Hindlimb muscle (tissue), 1 donor: ENCODE data around the gene RUNX3. TPM values are rescaled to one million over a fixed set of nuclear protein-coding genes. Genes with fewer than 3 reads are reported as not detected.

Source experiments
- DNase-seq: peaks from one replicate; pipeline ENCODE4 v3.0.0-alpha.2; 2013
- polyA plus RNA-seq: library from polyadenylated mRNA; unstranded; fragments of 120-200 nt; gene quantifications from one replicate; pipeline ENCODE4 v1.2.1, GENCODE V29; 2013; ENCODE audit not compliant: insufficient read length

Gene RUNX3
- polyA plus RNA-seq, 1 donor: 0.72 TPM

DNA sequence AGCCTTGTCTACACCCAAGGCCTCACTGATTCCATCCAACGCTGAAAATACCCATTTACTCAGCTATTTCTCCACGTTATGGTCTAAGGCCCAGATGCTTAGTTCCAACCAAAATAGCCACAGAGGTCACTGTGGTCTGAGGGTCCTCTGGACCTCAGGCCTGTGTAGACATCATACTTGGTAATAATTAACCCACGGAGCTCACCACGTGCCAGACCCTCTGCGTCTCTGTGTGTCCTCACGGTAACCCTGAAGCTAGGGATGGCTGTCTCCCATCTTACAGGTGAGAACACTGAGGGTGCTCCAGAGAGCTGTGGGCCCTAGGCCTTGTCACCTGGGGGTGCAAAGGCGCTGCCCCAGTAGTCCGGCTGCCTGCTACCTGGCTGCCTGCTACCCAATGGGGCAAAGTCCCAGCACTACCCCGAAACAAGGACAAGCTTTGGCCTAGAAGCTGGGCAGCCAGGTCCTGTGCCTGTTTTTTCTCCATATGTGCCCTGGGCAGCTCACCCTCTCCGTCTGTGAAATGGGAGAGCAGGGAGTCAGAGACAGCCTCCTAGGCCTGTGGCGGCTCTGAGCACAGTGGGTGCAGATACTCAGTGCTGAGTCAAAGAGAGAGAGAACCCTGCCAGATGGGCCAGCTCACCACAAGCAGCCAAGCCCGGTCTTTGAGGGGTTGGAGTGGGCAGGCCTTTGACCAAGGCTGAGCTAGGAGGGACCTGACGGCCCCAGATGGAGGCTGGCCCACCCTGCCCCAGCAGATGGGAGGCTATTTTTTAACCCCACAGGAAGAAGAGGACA is 17.0 kb upstream of the RUNX3 start:
- no peak for DNase-seq

DNA sequence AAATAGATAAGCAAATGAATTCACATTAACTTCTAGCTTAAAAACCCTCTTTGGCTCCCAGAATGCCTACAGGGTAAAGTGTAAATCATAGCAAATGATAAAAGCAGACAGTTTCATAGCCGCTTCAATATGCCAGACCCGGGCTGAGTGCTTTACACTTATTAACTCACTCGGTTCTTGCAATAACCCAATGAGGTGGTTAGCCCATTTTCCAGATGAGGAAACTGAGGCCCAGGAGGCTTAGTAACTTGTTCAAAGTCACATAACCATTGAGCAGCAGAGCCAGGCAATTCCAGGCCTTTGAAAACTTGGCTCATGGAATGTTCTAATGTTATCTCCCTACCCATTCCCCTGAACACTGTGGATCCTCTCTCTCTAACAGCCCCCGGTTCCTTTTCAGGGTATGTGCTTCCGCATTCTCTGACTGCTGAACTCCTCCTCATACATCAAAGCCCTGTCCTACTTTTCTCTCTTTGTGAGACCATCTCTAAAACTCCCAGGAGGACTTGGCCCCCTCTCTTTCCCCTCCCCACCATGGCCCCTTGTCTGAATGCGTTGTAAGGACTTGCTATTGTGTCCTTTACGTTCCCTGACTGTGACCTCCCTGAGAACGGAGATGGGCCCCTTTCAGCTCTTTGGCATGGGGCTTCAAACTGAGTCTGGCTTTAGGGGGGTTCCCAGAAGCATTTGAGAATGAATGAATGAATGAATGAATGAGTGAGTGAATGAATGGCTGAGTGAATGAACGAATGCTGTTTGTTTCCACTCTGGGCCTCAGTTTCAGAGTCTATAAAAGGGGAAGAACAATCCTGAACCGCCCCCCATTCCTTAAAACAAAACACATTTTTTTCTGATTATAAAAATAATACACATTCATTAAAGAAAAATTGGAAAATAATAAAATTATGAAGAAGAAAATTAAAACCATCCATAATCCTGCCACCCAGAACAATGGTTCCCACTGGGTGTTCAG is 15.6 kb upstream of the RUNX3 start:
- DNase-seq: no peak

DNA sequence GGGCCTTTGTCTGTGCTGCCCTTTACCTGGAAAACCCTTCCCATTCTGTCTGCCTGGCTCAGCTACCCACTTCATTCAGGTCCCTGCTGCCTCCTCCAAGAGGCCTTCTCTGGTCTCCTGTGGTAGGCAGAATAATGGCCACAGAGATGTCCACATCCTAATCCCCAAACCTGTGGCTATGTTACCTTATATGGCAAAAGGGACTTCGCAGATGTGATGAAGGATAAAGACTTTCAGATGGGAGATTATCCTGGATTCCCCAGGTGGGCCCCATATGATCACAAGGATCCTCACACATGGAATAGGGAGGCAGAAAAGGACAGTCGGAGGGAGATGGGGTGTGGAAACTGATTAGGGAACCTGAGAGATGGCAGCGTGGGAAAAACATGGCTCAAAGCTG is 14.2 kb upstream of the RUNX3 start:
- no peak for DNase-seq

DNA sequence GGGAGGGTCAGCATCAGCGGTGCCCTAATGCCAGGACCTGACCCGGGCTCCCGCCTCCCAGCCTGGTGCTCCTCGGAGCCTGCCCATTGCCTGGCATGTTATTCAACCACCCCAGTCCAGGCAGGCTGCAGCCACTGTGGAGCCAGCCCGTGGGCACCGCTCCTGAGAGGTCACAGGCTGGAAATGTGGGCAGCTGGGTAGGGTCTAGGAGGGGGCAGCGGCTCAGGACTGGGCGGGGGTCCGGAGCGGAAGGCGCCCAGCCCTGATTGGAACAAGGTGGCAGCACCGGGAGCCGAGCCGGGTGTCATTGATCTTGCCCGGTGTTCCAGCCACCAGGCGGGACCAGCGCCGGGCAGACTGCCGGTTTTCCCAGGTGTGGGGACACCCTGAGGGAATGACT is 12.7 kb upstream of the RUNX3 start:
- DNase-seq: no peak

DNA sequence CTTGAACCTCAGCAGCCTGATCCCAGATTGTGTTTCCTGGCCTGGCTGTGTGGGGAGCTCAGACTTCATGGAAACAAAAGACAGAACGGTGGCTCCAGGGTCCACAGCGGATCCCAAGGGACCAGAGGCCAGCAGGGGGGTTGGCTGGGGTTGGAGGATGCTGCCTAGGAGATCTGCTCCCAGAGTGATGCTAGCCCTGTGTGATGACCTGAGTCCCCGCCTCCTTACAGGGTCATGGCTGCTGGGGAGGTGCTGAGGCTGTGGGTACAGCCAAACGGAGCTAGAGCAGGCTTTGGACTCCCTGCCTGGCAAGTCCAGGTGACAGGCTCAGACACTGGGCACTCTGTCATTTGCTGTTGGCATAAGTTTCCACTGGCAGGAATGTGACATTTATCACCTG is 11.5 kb upstream of the RUNX3 start:
- no peak for DNase-seq

DNA sequence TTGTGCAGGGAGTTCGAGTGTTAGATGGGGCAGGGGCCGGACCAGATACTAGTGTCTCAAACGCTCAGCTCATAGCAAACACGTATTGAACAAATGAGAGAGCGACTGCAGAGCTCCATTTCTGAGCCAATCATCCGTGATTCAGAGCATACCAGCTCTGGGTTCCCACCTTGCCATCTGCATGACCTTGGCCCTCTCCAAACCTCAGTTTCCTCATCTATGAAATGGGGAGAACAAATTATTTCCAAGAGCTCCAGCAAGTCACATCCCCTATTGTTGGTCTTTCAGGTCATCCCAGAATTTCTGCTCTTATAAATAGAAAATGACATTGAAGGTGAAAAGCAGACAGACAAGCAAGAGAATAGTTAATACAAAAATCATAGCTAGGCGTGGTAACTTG is 10.2 kb upstream of the RUNX3 start:
- DNase-seq: no peak

DNA sequence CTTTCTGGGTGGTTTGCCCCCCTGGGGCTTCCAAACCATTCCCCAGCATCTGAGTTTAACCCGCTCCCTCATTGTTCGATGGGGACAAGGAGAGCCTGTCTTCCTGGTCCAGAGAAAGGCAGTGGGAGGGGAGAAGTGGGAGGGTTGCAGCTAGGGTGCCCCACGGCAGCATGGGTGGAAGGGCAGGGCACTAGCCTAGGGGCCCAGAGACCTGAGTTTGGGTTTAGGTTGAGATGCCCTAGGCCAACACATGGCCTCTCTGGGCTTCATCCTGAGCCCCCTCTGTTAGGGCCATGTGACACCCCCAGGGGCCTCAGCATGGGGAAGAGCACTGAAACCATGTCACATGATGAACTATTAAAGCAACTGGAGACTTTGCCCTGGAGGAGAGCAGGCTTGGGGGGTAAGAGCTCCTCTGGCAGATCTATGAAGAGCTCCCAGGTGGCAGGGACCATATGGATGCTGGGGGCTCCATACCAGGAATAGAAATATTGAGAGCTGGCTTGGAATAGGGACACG is 9.7 kb upstream of the RUNX3 start:
- no peak for DNase-seq

DNA sequence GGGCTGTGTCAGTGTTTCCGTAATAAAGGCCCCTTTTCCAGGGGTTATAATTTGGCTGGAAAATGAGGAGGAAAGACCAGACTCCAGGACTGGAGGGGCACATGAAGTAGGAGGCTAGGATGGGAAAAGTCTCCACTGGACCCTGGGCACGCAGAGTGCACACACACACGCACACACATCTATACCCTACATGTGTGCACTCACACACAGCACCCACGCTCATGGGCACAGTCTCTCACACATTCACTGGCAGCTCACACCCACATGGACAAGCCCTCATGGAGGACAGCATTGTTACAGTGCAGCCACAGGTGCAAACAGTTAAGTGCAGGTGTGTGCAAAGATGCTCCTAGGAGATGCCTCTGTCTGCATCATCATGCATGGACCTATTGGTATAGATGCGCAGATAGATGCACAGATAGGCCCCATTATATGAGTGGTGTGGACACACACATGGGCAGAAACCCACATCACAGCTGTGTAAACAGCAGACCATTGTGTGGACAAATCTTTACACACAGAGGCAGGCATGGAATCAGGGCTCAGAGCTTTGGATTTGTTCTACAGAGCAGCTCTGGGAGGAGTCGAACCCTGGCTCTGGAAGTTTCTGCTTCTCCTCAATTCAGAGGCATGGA is 9.1 kb upstream of the RUNX3 start:
- no peak for DNase-seq

DNA sequence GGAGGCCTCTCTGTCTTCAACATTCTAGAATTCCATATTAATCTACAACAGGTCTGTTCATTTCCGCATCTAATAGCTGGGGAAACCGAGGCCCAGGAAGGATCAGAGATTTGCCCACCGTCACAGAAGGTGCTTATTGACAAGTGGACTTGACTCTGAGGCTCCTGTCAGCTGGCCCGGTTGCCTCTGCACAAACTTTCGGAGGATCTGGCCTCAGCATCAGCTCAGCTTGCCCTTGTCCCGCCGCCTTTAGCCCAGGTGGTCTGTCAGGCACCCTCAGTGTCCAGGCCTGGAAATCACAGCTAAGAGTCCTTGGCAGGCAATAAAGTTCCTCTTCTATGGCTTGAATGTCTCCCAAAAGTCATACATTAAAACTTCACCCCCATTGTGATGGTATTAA is 8.2 kb upstream of the RUNX3 start:
- DNase-seq: no peak

DNA sequence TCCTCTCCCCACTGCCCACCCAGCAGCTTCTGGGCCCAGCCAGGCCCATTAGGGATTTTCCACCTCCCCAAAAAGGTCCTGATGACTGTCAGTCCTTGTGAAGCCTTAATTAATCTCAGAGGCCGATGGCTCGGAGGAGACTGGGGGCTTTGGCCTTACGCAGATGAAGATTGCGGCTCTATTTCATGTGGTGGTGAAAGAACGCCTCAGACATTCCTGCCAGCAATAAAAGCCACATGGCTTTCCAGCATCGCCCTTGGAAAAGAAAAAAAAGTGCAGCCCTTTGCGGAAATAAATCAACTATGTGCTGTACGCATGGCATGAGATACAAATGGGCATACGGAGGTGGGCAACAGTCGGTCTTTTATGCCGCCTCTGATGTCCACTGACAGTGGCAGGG is 6.6 kb upstream of the RUNX3 start:
- no peak for DNase-seq

DNA sequence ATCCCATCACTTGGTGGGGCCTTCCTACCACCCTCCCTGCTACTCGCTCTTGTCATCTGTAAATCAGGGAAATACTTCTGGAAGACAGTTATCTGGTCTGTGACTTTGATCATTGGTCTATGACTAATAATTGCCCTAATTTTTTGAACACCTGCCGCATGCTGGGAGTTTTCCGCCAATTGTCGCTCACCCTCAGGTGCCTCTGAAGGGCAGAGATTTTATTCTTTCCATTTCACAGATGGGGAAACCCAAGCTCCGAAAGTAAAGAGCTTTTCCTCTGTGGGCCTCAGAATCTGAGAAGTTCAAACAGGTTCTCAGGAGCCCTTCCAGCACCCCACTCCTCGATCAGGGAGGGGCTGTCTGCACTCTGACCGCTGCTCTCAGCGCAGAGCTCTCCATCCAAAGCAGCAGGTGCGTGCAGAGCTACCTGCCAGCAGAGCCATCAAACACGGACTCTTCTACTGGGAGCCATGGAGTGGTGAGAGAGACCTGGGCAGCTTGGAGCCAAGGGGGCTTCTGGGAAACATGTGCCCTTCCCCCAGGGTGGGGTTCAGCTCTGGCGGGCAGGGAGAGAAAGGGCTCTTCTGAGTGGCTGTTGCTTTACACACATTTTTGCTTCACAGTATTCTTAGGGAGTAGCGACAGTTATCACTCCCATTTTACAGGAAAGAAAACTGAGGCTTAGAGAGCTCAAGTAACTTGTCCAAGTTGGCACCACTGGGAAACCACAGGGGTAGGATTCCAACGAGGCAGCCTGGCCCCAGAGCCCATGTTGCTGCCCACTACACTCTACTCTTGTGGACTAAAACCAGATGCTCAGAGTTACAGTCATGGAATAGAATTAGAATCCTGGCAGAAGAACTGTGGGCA is 5.8 kb upstream of the RUNX3 start:
- no peak for DNase-seq

DNA sequence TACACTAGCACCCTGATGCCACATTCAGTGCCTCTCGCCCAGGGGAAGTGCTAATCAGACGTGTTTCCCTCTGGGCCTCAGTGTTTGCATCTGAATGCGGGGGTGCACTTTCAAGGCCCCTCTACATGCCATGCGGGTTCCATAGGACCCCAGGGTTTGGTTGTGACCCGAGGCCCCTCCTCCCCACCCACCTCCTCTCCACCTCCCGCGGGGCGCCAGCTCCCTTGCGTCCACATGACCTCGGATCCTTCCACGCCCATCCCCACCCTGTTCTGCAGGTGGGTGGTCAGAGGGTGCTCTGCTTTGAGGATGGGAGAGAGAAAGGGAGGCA is 5.1 kb upstream of the RUNX3 start:
- DNase-seq: no peak

DNA sequence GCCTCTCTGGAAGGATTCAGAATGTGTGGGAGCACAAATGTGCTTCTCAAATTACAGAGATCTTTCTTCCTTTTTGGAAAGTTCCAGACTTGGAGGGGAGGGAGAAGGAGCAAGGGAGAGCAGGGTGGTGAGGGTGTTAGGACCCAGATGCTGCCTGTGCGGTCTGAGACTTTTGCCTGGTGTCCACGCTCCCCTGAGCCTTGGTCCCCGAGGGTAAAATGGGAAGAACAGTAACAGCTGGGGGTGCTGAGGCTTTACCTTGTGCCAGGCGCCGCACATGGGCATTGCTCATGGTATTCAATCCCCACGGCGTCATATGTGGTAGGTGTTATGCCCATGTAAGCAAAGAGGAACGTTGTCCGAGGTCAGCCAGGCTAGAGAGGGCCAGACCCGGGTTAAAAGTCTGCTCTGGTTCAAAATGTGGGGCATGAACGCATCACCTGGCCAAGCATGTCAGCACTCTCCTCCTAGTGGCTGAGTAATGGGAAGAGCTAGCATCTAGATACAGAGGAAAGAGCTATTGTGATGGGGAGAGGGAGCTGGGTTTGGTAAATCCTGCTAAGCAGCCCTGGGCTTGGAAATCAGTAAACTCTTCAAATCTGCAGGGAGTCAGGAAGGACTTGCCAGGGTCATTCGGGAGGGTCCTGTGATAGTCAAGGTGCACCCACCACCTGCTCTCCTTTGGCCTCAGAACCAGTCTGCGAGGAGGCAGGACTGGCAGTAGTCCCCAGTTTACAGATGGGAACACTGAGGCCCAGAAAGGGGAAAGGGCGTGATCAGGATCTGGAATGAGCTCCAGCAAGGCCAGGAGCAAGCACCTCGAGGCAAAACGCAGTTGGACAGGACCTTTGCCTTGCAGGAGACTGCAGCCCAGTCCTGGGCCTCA is 4.5 kb upstream of the RUNX3 start:
- no peak for DNase-seq

DNA sequence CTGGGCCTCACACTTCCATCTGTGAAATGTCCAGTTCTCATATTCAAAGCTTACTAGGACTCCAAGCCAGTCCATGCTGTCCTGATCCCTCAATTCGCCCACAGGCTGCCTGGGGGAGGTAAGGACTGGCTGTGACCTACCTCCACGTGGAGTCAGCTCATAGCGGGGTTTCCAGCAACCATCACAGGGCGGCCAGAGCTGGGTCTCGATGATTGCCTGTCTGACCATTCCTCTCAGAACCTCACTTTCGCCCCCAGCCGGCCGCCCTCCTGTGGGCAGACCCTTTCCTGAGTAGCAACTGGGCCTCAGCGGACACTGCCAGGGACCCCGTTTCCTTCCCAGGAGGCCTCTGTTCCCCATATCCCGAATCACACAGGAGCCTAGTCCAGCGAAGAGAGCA is 3.4 kb upstream of the RUNX3 start:
- no peak for DNase-seq

DNA sequence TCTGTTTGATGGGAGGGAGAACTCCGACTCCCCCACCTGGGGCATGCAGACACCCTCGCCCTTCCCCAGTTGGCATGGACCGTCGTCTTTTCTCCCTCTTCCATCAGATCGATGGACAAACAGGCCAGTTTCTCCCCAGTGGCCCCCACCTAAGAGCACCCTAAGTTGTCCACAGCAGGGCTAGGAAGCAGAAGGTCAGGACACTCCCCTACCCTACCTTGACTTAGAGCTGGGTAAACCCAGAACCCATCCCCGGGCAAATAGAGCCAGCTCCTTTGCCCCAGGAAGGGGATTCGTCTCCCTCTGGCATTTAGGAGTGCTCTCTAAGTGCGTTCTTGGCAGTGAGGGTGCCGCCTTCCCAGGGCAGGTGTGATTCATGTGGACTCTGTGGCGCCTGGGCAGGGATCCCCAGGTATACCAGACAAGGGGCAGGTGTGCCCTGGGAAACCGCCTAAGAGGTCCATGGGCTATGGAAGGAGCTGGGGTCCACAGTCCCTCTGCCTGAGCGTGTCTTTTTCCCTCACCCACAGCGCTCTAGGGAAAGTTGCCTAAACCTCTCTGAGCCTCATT is 2.7 kb upstream of the RUNX3 start:
- DNase-seq: no peak

DNA sequence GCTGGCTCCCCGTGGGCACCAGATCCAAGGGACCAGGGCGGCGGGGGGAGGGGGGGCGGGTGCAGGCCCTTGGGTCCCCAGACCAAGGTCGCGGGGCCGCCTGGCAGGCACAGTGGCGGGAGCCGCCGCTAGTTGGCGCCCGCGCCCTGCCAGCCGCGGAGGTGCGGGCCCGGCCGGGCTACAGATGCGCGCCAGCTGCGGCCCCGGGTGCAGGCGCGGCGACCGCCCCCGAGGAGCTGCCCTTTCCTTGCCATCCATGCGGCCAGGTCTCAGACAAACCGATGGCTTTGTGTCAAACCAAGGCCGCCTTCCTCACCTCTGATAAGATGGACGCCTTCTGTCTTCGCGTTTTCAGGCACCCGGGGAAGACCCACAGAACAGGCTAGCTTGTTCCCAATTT is 2.2 kb upstream of the RUNX3 start:
- DNase-seq: no peak

DNA sequence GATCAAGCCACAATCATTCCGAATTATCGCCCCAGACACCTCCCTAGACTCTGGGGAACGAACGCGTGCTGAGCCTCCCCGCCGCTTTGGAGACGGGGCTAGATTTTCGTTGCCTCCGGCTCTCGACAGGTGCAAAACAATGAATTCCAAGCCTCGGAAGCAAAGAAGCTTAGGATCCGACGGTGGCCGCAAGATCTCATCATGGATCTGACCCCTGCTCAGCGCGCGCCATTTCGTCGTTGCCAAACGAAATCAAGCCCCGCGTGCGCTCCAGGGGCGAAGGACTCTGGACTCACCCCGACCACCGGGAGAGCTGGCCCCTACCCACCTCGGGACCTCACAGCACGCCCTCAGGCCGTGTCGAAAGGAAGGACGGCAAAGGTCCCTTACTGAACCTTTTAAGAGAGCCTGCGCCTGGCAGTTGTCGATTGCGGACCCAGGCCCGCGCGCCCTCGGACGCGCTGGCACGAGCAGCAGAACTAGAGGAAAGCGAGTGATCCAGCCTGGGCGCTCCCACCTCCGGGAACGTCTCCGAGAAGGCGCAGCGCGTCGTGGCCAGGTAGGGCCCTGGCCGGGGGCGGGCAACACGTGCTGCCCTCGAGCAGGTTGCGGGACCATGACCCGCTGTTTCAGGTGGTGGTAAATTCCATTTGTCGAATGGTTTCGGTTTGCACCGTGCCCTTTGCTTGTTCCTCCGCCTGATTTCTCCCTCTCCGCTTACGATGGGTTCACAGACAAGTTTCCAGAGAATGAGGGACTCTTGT is 1.6 kb upstream of the RUNX3 start:
- DNase-seq: no peak

DNA sequence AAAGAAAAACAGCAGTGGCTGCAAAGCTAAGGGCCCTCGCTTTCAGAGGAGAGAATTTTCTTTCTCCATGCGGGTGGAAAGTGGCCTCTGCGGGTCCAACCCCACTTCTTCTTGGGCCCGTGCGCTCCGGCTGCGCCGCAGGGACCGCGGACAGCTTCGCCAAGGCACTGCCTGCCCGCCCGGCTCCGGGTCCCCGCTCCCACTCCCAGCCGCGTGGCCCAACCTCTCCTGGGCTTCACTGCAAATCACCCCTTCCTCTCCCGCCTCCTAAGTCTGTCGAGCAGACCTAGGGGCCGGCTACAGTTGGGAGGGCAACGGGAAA is 1.0 kb upstream of the RUNX3 start:
- no peak for DNase-seq

DNA sequence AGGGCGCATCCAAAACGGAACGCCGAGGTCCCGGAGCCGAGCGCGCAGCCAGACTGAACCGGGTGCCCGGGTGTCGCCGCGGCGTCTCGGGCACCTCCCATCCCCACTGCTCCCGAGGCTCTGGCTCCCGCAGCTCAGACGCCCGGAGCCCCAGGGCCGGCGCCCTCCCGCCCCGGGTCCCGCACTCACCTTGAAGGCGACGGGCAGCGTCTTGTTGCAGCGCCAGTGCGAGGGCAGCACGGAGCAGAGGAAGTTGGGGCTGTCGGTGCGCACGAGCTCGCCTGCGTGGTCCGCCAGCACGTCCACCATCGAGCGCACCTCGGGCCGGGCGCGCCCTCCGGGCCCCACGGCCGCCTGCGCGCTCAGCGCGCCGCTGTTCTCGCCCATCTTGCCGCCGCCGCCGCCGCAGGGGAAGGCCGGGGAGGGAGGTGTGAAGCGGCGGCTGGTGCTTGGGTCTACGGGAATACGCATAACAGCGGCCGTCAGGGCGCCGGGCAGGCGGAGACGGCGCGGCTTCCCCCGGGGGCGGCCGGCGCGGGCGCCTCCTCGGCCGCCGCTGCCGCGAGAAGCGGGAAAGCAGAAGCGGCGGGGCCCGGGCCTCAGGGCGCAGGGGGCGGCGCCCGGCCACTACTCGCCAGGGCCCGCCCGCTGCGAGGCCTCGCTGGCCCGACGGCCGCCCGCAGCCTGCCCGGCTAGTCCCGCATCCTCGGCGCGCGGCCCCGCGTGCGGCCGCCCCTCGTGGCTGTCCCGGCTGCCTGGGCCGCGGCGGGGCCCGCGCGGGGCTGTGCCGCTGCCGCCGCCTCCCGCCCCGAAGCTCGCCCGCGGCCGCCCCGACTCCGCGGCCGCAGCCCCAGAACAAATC is 447 bp downstream of the RUNX3 start:
- DNase-seq: no peak
